Liver (tissue), 9 donors: ENCODE data around the gene SLC2A4RG. TPM values are rescaled to one million over a fixed set of nuclear protein-coding genes. Genes with fewer than 3 reads are reported as not detected.

Experiments used
- DNase-seq: peaks from one replicate; pipeline ENCODE4 v3.0.0-alpha.2; 2017; ENCODE audit warnings: low spot score
- H3K27ac ChIP-seq, 2 donors: one replicate each; pipeline ENCODE4 v1.7.0; 2013; ENCODE audit warnings: inconsistent platforms in 2 of 2, low read length in 2 of 2, control low read depth in 1 of 2, low read depth in 1 of 2, mild to moderate bottlenecking in 1 of 2
- H3K27me3 ChIP-seq, 4 donors: one replicate each; pipeline versions ENCODE4 v1.6.1 to v1.7.0; 2013; ENCODE audit warnings: low read length in 3 of 4, inconsistent platforms in 1 of 4, mild to moderate bottlenecking in 1 of 4, moderate library complexity in 1 of 4; ENCODE audit not compliant: control insufficient read depth in 4 of 4, insufficient read depth in 4 of 4
- H3K36me3 ChIP-seq, 4 donors: one replicate each; pipeline versions ENCODE4 v1.6.1 to v1.7.0; 2013; ENCODE audit warnings: low read length in 3 of 4, mild to moderate bottlenecking in 3 of 4, low read depth in 1 of 4, moderate library complexity in 1 of 4; ENCODE audit not compliant: control insufficient read depth in 4 of 4, insufficient read depth in 3 of 4
- H3K4me1 ChIP-seq, 4 donors: one replicate each; pipeline versions ENCODE4 v1.6.1 to v1.7.0; 2013; ENCODE audit warnings: low read length in 3 of 4, mild to moderate bottlenecking in 3 of 4, moderate library complexity in 1 of 4; ENCODE audit not compliant: control insufficient read depth in 4 of 4, insufficient read depth in 4 of 4
- H3K4me3 ChIP-seq, 3 donors: one replicate each; pipeline versions ENCODE4 v1.6.1 to v1.7.0; 2013; ENCODE audit warnings: low read length in 3 of 3, control low read depth in 1 of 3, low read depth in 1 of 3, mild to moderate bottlenecking in 1 of 3
- H3K9ac ChIP-seq, 2 donors: one replicate each; pipeline ENCODE4 v1.7.0; 2013; ENCODE audit warnings: low read length in 2 of 2, mild to moderate bottlenecking in 2 of 2, moderate library complexity in 2 of 2, control low read depth in 1 of 2, low read depth in 1 of 2
- H3K9me3 ChIP-seq, 4 donors: one replicate each; pipeline versions ENCODE4 v1.6.1 to v1.7.0; 2013; ENCODE audit warnings: low read length in 3 of 4; ENCODE audit not compliant: control insufficient read depth in 4 of 4
- ATF3 ChIP-seq: IDR thresholded peaks from 2 replicates; pipeline ENCODE4 v1.6.1; 2016; ENCODE audit warnings: antibody characterized with exemption
- CTCF ChIP-seq: fragments of 150-350 bp; IDR thresholded peaks from 2 replicates; pipeline ENCODE4 v1.5.1; 2017; ENCODE audit warnings: improper control_type of control experiment, low read depth, low read length; ENCODE audit not compliant: missing input control
- EGR1 ChIP-seq, 2 donors: IDR thresholded peaks; 2 replicates each; pipeline ENCODE4 v1.6.1; 2016 to 2018; ENCODE audit warnings: antibody characterized with exemption in 2 of 2, low read depth in 2 of 2
- FOXA1 ChIP-seq: IDR thresholded peaks from 2 replicates; pipeline ENCODE4 v1.6.1; 2016; ENCODE audit warnings: antibody characterized with exemption
- FOXA2 ChIP-seq: IDR thresholded peaks from 2 replicates; pipeline ENCODE4 v1.6.1; 2016; ENCODE audit warnings: antibody characterized with exemption
- GABPA ChIP-seq, 2 donors: IDR thresholded peaks in 1 of 2; conservative IDR thresholded peaks in 1 of 2; 2 replicates each; pipeline ENCODE4 v1.6.1; 2016; ENCODE audit warnings: antibody characterized with exemption in 2 of 2, mild to moderate bottlenecking in 1 of 2, moderate library complexity in 1 of 2
- HNF4A ChIP-seq, 2 donors: conservative IDR thresholded peaks; 2 replicates each; pipeline ENCODE4 v1.6.1; 2016; ENCODE audit warnings: antibody characterized with exemption in 2 of 2, mild to moderate bottlenecking in 2 of 2
- JUND ChIP-seq, 2 donors: IDR thresholded peaks; 2 replicates each; pipeline ENCODE4 v1.6.1; 2016; ENCODE audit warnings: antibody characterized with exemption in 2 of 2
- MAX ChIP-seq: IDR thresholded peaks from 2 replicates; pipeline ENCODE4 v1.6.1; 2016; ENCODE audit warnings: antibody characterized with exemption
- NR2F2 ChIP-seq: IDR thresholded peaks from 2 replicates; pipeline ENCODE4 v1.6.1; 2016; ENCODE audit warnings: antibody characterized with exemption
- RAD21 ChIP-seq, 2 donors: IDR thresholded peaks; 2 replicates each; pipeline ENCODE4 v1.6.1; 2016; ENCODE audit warnings: antibody characterized with exemption in 2 of 2, mild to moderate bottlenecking in 2 of 2
- REST ChIP-seq: IDR thresholded peaks from 2 replicates; pipeline ENCODE4 v1.6.1; 2016; ENCODE audit warnings: antibody characterized with exemption, mild to moderate bottlenecking
- RXRA ChIP-seq, 2 donors: IDR thresholded peaks; 2 replicates each; pipeline ENCODE4 v1.6.1; 2017 to 2018; ENCODE audit warnings: antibody characterized with exemption in 2 of 2, mild to moderate bottlenecking in 1 of 2
- SP1 ChIP-seq: IDR thresholded peaks from 2 replicates; pipeline ENCODE4 v1.6.1; 2018; ENCODE audit warnings: antibody characterized with exemption, mild to moderate bottlenecking
- TAF1 ChIP-seq: conservative IDR thresholded peaks from 2 replicates; pipeline ENCODE4 v1.6.1; 2016; ENCODE audit warnings: antibody characterized with exemption, mild to moderate bottlenecking
- ZBTB33 ChIP-seq: IDR thresholded peaks from 2 replicates; pipeline ENCODE4 v1.6.1; 2016; ENCODE audit warnings: antibody characterized with exemption
- WGBS: extraction: QIAGEN DNeasy Blood & Tissue Kit; methylation state at CpG from one replicate; pipeline ENCODE4 v1.1.7; 2013; 5-methylcytosine and 5-hydroxymethylcytosine counted together
- polyA plus RNA-seq, 2 donors: library from polyadenylated mRNA; stranded (reverse) in 1 of 2; unstranded in 1 of 2; fragments of 200-250 nt in 1 of 2; fragments of >200 nt in 1 of 2; fragmentation: Nextera tagmentation in 1 of 2; extraction: Ambion mirVana in 1 of 2; gene quantifications; one replicate each; pipeline versions ENCODE4 v1.2.1 to v1.2.3, GENCODE V29; 2013 to 2015
- total RNA-seq, 2 donors: library from RNA; depleted of rRNA; stranded (reverse); fragments of >200 nt; gene quantifications; one replicate each; pipeline ENCODE4 v1.2.3, GENCODE V29; 2014
- donor health status: healthy.
- donor health status: healthy.
- donor health status: healthy.
- donor health status: healthy.
- donor health status: healthy.

Gene SLC2A4RG
- total and polyA plus RNA-seq, 4 donors: 22.2 to 39.7 (median 29.4) TPM

- no peaks in the 10 kb centered on the region for H3K27me3 ChIP-seq
- H3K9me3 ChIP-seq: no peaks in the 10 kb centered on the region
- no peak overlapping the region for H3K27ac ChIP-seq
- TF ChIP-seq TAF1 (no peak), MAX (no peak), GABPA (IDR thresholded peaks at IDR 0.05 in 1 of 2, conservative IDR thresholded peaks at IDR 0.05 in 1 of 2) (no peak), NR2F2 (no peak), JUND (IDR thresholded peaks at IDR 0.05) (no peak), FOXA2 (no peak), RAD21 (IDR thresholded peaks at IDR 0.05) (no peak), HNF4A (conservative IDR thresholded peaks at IDR 0.05) (no peak), RXRA (IDR thresholded peaks at IDR 0.05) (no peak), EGR1 (IDR thresholded peaks at IDR 0.05; ENCODE audit: low read depth in 2 of 2) (no peak), ZBTB33 (no peak), ATF3 (no peak), CTCF (no peak), FOXA1 (no peak), REST (no peak), SP1 (no peak)
- peaks cover 0 to 3% (median 1%) of the 10 kb centered on the region in 4 donors for H3K36me3 ChIP-seq
- no peak overlapping the region for H3K9ac ChIP-seq
- WGBS: 71% methylated on average over 25 of the region's 25 CpGs
- DNase-seq: no peak
- H3K4me1 ChIP-seq: peaks cover 7 to 22% (median 13%) of the 10 kb centered on the region in 4 donors
- no peak overlapping the region for H3K4me3 ChIP-seq
These were observed 43.9 kb upstream of the SLC2A4RG start for GRCh38 chr20:63695424-63696305.
